Measurements from ENCODE around the gene SNX30.
A peak's percentile ranks its signal among the peaks of the same experiment; 100 is the strongest.

Gene SNX30

GRCh38 chr9:112822618-112823017 lies 72.1 kb downstream of the SNX30 start:
- no peak for DNase-seq (ENCODE audit: low spot score)

DNA sequence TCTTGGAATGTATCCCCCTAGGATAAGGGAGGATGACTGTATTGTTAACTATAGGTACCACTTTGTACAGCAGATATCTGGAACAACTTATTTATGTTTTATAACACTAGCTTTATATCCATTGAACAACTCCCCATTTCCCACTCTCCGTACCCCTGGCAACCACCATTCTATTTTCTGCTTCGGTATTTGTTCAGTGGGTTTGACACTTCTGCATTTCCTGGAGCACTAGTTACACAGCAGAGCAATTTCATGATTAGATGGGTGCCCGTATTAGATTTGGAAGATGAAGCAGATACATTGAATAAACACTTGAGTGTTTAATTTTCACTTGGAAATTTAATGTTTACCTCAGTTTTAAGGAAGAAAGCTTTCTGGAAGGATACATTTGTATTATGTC lies 72.7 kb downstream of the SNX30 start:
- no peak for DNase-seq (ENCODE audit: low spot score)

- DNase-seq (ENCODE audit: low spot score), result no peak
Observed at GRCh38 chr9:112831281-112831851, 80.8 kb downstream of the SNX30 start.

GRCh38 chr9:112831969-112832368 lies 81.4 kb downstream of the SNX30 start:
- DNase-seq (ENCODE audit: low spot score), result no peak

DNA sequence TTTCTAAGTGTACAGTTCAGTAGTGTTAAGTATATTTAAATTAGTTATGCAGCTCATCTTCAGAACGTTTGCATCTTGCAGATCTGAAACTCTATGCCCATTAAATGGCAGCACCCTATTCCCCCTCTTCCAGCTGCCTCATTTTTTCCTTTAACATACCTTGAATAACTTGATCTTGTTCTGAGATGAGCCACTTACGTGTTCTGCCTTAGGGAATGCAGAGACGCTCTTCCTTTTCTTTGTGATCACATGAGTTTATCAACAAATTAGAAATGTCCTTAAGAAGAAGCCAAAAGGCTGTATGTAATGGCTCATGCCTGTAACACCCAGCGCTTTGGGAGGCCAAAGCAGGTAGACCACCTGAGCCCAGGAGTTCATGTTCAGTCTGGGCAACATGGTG lies 82.5 kb downstream of the SNX30 start:
- DNase-seq (ENCODE audit: low spot score), result no peak

- DNase-seq (ENCODE audit: low spot score), result no peak
Observed at GRCh38 chr9:112836394-112836793, 85.8 kb downstream of the SNX30 start.

- DNase-seq (ENCODE audit: low spot score), result no peak
Observed at GRCh38 chr9:112838342-112838741, 87.8 kb downstream of the SNX30 start.

DNA sequence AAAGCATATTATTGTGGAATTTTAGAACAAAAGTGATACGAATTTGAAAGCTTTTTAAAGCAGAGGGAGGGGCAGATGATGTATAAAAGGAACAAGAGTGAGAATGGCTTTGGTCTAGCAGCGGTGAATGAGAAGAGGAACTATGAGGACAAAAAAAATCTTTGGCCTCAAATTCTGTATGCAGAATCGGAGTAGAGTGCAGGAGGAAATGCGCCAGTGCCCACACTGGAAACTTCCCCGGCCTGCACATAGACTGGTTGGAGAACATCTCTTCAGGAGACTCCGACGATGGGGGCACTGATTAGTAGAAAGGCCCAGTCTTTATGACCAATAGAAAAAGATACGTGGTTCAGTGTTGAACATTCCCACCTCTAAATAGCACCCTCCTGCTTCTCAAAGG lies 88.8 kb downstream of the SNX30 start:
- DNase-seq (ENCODE audit: low spot score), result peak; percentile 53

- peak; percentile 80 for DNase-seq (ENCODE audit: low spot score)
Observed at GRCh38 chr9:112841261-112841660, 90.7 kb downstream of the SNX30 start.

- DNase-seq (ENCODE audit: low spot score), result no peak
Observed at GRCh38 chr9:112842555-112842954, 92.0 kb downstream of the SNX30 start.

DNA sequence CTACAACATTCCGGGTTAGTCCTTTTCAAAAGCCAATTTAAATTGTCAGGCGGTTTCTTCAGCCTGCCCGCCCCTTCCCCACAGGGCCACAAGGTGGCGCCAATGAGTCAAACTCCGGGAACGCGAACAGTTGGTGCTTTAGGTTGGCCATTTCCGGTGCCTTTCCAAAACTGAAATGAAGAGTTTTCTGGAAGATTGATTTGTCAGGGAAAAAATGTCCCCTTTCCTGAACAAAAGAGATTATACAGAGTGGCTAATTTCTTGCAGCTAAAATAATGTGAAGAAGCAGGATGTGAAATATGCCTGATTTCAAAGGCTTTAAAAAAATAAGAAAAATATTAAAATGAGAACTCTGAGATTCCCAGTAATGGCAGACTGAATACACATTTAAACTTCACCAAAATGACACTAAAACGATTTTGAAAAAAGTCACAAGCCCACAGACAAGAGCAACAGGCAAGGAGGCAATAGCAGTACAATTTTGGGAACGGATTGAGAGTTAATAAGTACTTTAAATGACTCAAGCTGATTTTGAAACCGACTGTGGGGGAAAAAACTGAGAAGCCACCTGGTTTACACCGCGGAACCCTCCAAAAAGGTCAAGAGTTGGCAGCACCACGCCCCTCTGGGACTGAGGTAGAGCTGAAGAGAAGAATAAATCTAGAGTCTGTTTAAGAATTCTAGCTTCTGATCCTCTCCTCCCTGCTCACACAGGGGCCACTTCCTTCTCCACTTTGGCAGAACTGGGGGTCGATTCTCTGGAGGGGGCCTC lies 94.4 kb downstream of the SNX30 start:
- DNase-seq (ENCODE audit: low spot score), result peak; percentile 74

GRCh38 chr9:112846528-112847488 lies 96.2 kb downstream of the SNX30 start:
- DNase-seq (ENCODE audit: low spot score), result no peak

GRCh38 chr9:112848316-112849151 lies 98.0 kb downstream of the SNX30 start:
- DNase-seq (ENCODE audit: low spot score), result no peak

GRCh38 chr9:112849363-112849922 lies 98.9 kb downstream of the SNX30 start:
- no peak for DNase-seq (ENCODE audit: low spot score)

DNA sequence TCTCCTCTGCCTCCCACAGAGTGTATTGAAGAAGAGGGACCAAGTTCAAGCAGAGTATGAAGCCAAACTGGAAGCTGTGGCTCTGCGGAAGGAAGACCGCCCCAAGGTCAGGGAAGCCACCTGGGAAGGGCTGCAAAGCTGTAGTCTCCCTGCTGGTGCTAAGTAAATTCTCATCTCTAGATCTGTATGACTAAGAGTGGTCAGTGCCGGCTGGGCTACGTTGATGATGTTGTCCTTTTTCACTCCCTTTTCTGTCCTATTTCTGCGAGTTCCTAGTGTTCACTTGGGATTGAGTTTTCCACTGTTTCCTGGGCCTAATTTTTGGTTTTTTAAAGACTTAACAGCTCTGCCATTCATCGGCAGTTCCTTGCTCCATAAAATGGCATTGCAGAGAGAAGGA lies 100.3 kb downstream of the SNX30 start:
- no peak for DNase-seq (ENCODE audit: low spot score)

DNA sequence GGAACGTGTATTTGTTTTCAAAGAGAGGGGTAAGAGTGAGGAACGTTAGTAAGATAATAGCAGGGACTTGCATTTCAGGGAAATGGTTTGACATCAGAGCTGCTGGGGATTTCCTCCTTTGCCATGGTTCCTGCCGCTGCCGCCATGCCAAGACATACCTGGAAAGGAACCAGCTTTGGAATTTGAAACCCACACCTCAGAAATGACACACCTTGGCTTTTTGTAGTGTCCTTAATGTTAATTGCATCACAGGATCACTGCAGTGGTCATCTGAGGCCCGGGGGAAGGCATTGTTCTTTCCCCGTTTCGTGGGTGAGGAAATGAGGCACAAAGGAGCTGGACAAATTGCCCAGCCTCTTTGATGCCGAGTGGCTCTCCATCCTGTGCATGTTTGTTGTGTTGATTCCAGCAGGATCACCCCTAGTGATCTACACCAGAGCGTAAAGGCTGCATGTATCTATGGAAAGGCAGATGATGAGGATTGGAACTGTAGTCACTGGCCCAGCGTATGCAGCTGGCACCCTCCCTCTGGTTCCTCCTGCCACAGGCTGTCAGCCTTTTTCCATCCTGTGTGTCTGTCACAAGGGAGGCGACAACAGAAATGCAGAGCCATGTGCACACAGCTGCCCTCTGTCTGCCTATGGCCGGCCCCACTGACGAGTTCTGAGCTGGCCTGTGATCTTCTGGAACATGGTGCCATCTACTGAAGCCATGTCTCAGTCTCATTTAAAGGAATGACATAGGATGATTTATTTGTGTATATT lies 102.4 kb downstream of the SNX30 start:
- DNase-seq (ENCODE audit: low spot score), result peak; percentile 94

DNA sequence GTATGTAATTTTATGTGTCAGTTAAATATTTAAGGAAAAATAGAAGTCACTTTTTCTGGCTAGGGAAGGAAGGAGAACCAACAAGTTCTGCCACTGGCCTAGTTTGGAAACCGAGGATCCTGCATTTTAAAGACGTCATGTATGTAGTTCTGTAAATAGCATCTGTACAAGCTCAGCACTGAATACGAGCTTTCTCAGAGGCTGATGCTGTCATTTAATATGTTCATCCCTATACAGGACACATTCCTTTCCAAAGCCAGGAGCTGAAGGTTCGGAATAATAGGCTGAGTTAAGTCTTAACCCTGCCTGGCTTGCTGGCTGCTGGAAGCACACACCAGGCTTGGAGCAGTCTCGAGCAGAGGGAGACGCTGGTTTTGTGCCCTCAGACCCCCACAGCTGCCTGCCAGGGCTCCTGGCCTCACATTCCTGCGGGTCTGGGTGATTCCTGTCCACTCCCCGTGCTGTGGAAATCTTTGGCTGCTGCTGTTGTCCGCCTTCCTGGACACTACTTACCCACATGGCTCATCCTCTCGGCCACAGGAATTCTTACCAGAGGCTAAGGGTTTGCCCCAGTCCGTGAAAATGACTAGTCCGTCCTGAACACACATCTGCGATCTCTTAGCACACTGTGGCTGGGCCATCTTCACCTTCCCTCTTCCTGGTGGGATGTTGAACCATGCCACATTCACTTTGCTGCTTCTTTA lies 103.5 kb downstream of the SNX30 start:
- DNase-seq (ENCODE audit: low spot score), result no peak

DNA sequence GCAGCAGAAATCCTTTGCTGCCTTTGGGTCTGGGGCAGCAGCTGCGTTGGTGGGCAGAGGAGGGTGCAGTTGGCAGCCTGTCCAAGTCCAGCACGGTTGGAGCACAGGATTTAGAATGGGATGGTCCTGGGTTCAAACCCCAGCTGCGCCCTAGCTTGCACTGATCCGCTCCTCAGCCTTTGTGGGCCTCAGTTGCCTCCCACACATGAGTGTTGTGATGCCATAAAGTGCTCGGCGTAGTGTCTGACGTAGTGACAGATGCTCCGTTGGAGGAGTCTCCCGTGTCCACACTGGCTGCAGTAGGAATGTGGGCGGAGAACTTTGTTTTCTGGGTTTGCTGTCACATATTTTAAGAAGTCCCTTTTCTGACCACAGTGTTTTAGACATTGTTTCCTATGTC lies 104.1 kb downstream of the SNX30 start:
- DNase-seq (ENCODE audit: low spot score), result no peak

- DNase-seq (ENCODE audit: low spot score), result no peak
Observed at GRCh38 chr9:112856200-112856599, 105.6 kb downstream of the SNX30 start.

- DNase-seq (ENCODE audit: low spot score), result no peak
Observed at GRCh38 chr9:112856843-112857242, 106.3 kb downstream of the SNX30 start.

Measured in globus pallidus (tissue), 1 donor.